ENCODE results near the gene CDH11.

CDH11 gene

GRCh38 chr16:65062736-65063583 lies 58.9 kb downstream of the CDH11 start:
- 75% methylated on average over 1 of the region's 8 CpGs for WGBS (ENCODE audit: insufficient coverage)
- H3K4me1 ChIP-seq (ENCODE audit: control extremely low read depth in 1 of 4, control insufficient read depth in 4 of 4, insufficient read depth in 4 of 4, low read length in 3 of 4), result no peaks in the 10 kb centered on the region
- DNase-seq, result no peak
- H3K27me3 ChIP-seq (replicated peaks in 2 of 5; ENCODE audit: control insufficient read depth in 4 of 5, insufficient read depth in 5 of 5, low read length in 4 of 5), result peaks cover 0 to 8% (median 4%) of the 10 kb centered on the region in 5 experiments
- ChIA-PET POLR2A (no interaction called here), CTCF (no interaction called here)
- no peaks in the 10 kb centered on the region for H3K36me3 ChIP-seq (ENCODE audit: control insufficient read depth in 4 of 4, insufficient read depth in 4 of 4, low read length in 3 of 4)
- H3K4me3 ChIP-seq (ENCODE audit: control insufficient read depth in 1 of 7, extremely low read depth in 1 of 7, insufficient read depth in 4 of 7, low read depth in 2 of 7, low read length in 6 of 7), result no peak overlapping the region
- H3K27ac ChIP-seq (ENCODE audit: insufficient read depth in 1 of 2, low read depth in 1 of 2, low read length in 2 of 2, poor library complexity in 1 of 2, severe bottlenecking in 2 of 2), result no peak overlapping the region
- peaks cover 0 to 2% (median 0%) of the 10 kb centered on the region in 5 experiments for H3K9me3 ChIP-seq (ENCODE audit: control extremely low read depth in 1 of 5, control insufficient read depth in 4 of 5, insufficient read depth in 2 of 5, low read depth in 1 of 5, low read length in 4 of 5)

GRCh38 chr16:65061935-65062518 lies 59.8 kb downstream of the CDH11 start:
- ChIA-PET CTCF (no interaction called here), POLR2A (no interaction called here)
- H3K27me3 ChIP-seq (replicated peaks in 2 of 5; ENCODE audit: control insufficient read depth in 4 of 5, insufficient read depth in 5 of 5, low read length in 4 of 5), result peaks cover 0 to 8% (median 4%) of the 10 kb centered on the region in 5 experiments
- H3K9me3 ChIP-seq (ENCODE audit: control extremely low read depth in 1 of 5, control insufficient read depth in 4 of 5, insufficient read depth in 2 of 5, low read depth in 1 of 5, low read length in 4 of 5), result peaks cover 0 to 2% (median 0%) of the 10 kb centered on the region in 5 experiments
- DNase-seq, result no peak
- 92% methylated on average over 3 of the region's 5 CpGs for WGBS (ENCODE audit: insufficient coverage)
- no peaks in the 10 kb centered on the region for H3K4me1 ChIP-seq (ENCODE audit: control extremely low read depth in 1 of 4, control insufficient read depth in 4 of 4, insufficient read depth in 4 of 4, low read length in 3 of 4)
- no peak overlapping the region for H3K4me3 ChIP-seq (ENCODE audit: control insufficient read depth in 1 of 7, extremely low read depth in 1 of 7, insufficient read depth in 4 of 7, low read depth in 2 of 7, low read length in 6 of 7)
- H3K27ac ChIP-seq (ENCODE audit: insufficient read depth in 1 of 2, low read depth in 1 of 2, low read length in 2 of 2, poor library complexity in 1 of 2, severe bottlenecking in 2 of 2), result no peak overlapping the region
- H3K36me3 ChIP-seq (ENCODE audit: control insufficient read depth in 4 of 4, insufficient read depth in 4 of 4, low read length in 3 of 4), result no peaks in the 10 kb centered on the region

GRCh38 chr16:65061263-65061662 lies 60.6 kb downstream of the CDH11 start:
- Histone ChIP-seq H3K27ac (ENCODE audit: insufficient read depth in 1 of 2, low read depth in 1 of 2, low read length in 2 of 2, poor library complexity in 1 of 2, severe bottlenecking in 2 of 2) (no peak overlapping the region), H3K27me3 (replicated peaks in 2 of 5; ENCODE audit: control insufficient read depth in 4 of 5, insufficient read depth in 5 of 5, low read length in 4 of 5) (peaks cover 0 to 8% (median 4%) of the 10 kb centered on the region in 5 experiments), H3K4me3 (ENCODE audit: control insufficient read depth in 1 of 7, extremely low read depth in 1 of 7, insufficient read depth in 4 of 7, low read depth in 2 of 7, low read length in 6 of 7) (no peak overlapping the region), H3K36me3 (ENCODE audit: control insufficient read depth in 4 of 4, insufficient read depth in 4 of 4, low read length in 3 of 4) (no peaks in the 10 kb centered on the region), H3K9me3 (ENCODE audit: control extremely low read depth in 1 of 5, control insufficient read depth in 4 of 5, insufficient read depth in 2 of 5, low read depth in 1 of 5, low read length in 4 of 5) (peaks cover 0 to 2% (median 0%) of the 10 kb centered on the region in 5 experiments), H3K4me1 (ENCODE audit: control extremely low read depth in 1 of 4, control insufficient read depth in 4 of 4, insufficient read depth in 4 of 4, low read length in 3 of 4) (no peaks in the 10 kb centered on the region)
- WGBS (ENCODE audit: insufficient coverage), result no CpG with 5 or more reads among the region's 3 CpGs
- DNase-seq, result no peak
- POLR2A ChIA-PET, result no interaction called here
- CTCF ChIA-PET, result no interaction called here

GRCh38 chr16:65059406-65059980 lies 62.4 kb downstream of the CDH11 start:
- no peak for DNase-seq
- POLR2A ChIA-PET, result no interaction called here
- Histone ChIP-seq H3K27ac (ENCODE audit: insufficient read depth in 1 of 2, low read depth in 1 of 2, low read length in 2 of 2, poor library complexity in 1 of 2, severe bottlenecking in 2 of 2) (no peak overlapping the region), H3K4me3 (ENCODE audit: control insufficient read depth in 1 of 7, extremely low read depth in 1 of 7, insufficient read depth in 4 of 7, low read depth in 2 of 7, low read length in 6 of 7) (no peak overlapping the region), H3K36me3 (ENCODE audit: control insufficient read depth in 4 of 4, insufficient read depth in 4 of 4, low read length in 3 of 4) (no peaks in the 10 kb centered on the region), H3K4me1 (ENCODE audit: control extremely low read depth in 1 of 4, control insufficient read depth in 4 of 4, insufficient read depth in 4 of 4, low read length in 3 of 4) (no peaks in the 10 kb centered on the region), H3K9me3 (ENCODE audit: control extremely low read depth in 1 of 5, control insufficient read depth in 4 of 5, insufficient read depth in 2 of 5, low read depth in 1 of 5, low read length in 4 of 5) (peaks cover 0 to 2% (median 0%) of the 10 kb centered on the region in 5 experiments), H3K27me3 (replicated peaks in 2 of 5; ENCODE audit: control insufficient read depth in 4 of 5, insufficient read depth in 5 of 5, low read length in 4 of 5) (peaks cover 0 to 8% (median 4%) of the 10 kb centered on the region in 5 experiments)
- CTCF ChIA-PET, result no interaction called here
- WGBS (ENCODE audit: insufficient coverage), result 33% methylated on average over 15 of the region's 15 CpGs

- no peaks in the 10 kb centered on the region for H3K4me1 ChIP-seq (ENCODE audit: control extremely low read depth in 1 of 4, control insufficient read depth in 4 of 4, insufficient read depth in 4 of 4, low read length in 3 of 4)
- peaks cover 0 to 2% (median 0%) of the 10 kb centered on the region in 5 experiments for H3K9me3 ChIP-seq (ENCODE audit: control extremely low read depth in 1 of 5, control insufficient read depth in 4 of 5, insufficient read depth in 2 of 5, low read depth in 1 of 5, low read length in 4 of 5)
- no peak overlapping the region for H3K4me3 ChIP-seq (ENCODE audit: control insufficient read depth in 1 of 7, extremely low read depth in 1 of 7, insufficient read depth in 4 of 7, low read depth in 2 of 7, low read length in 6 of 7)
- DNase-seq, result no peak
- CTCF ChIA-PET, result no interaction called here
- no peaks in the 10 kb centered on the region for H3K36me3 ChIP-seq (ENCODE audit: control insufficient read depth in 4 of 4, insufficient read depth in 4 of 4, low read length in 3 of 4)
- H3K27ac ChIP-seq (ENCODE audit: insufficient read depth in 1 of 2, low read depth in 1 of 2, low read length in 2 of 2, poor library complexity in 1 of 2, severe bottlenecking in 2 of 2), result no peak overlapping the region
- WGBS (ENCODE audit: insufficient coverage), result 60% methylated on average over 3 of the region's 3 CpGs
- POLR2A ChIA-PET, result no interaction called here
- peaks cover 0 to 8% (median 4%) of the 10 kb centered on the region in 5 experiments for H3K27me3 ChIP-seq (replicated peaks in 2 of 5; ENCODE audit: control insufficient read depth in 4 of 5, insufficient read depth in 5 of 5, low read length in 4 of 5)
Measured at GRCh38 chr16:65057184-65057583, 64.7 kb downstream of the CDH11 start.

GRCh38 chr16:65054457-65054856 lies 67.4 kb downstream of the CDH11 start:
- H3K4me3 ChIP-seq (ENCODE audit: control insufficient read depth in 1 of 7, extremely low read depth in 1 of 7, insufficient read depth in 4 of 7, low read depth in 2 of 7, low read length in 6 of 7), result no peak overlapping the region
- POLR2A ChIA-PET, result no interaction called here
- peaks cover 0 to 2% (median 0%) of the 10 kb centered on the region in 5 experiments for H3K9me3 ChIP-seq (ENCODE audit: control extremely low read depth in 1 of 5, control insufficient read depth in 4 of 5, insufficient read depth in 2 of 5, low read depth in 1 of 5, low read length in 4 of 5)
- H3K36me3 ChIP-seq (ENCODE audit: control insufficient read depth in 4 of 4, insufficient read depth in 4 of 4, low read length in 3 of 4), result no peaks in the 10 kb centered on the region
- no peak overlapping the region for H3K27ac ChIP-seq (ENCODE audit: insufficient read depth in 1 of 2, low read depth in 1 of 2, low read length in 2 of 2, poor library complexity in 1 of 2, severe bottlenecking in 2 of 2)
- CTCF ChIA-PET, result no interaction called here
- no peak for DNase-seq
- H3K4me1 ChIP-seq (ENCODE audit: control extremely low read depth in 1 of 4, control insufficient read depth in 4 of 4, insufficient read depth in 4 of 4, low read length in 3 of 4), result no peaks in the 10 kb centered on the region
- peaks cover 0 to 5% (median 0%) of the 10 kb centered on the region in 5 experiments for H3K27me3 ChIP-seq (replicated peaks in 2 of 5; ENCODE audit: control insufficient read depth in 4 of 5, insufficient read depth in 5 of 5, low read length in 4 of 5)
- WGBS (ENCODE audit: insufficient coverage), result 86% methylated on average over 1 of the region's 1 CpG

- WGBS (ENCODE audit: insufficient coverage), result 77% methylated on average over 3 of the region's 3 CpGs
- CTCF ChIA-PET, result no interaction called here
- no peak for DNase-seq
- H3K36me3 ChIP-seq (ENCODE audit: control insufficient read depth in 4 of 4, insufficient read depth in 4 of 4, low read length in 3 of 4), result no peaks in the 10 kb centered on the region
- H3K27ac ChIP-seq (ENCODE audit: insufficient read depth in 1 of 2, low read depth in 1 of 2, low read length in 2 of 2, poor library complexity in 1 of 2, severe bottlenecking in 2 of 2), result no peak overlapping the region
- H3K4me1 ChIP-seq (ENCODE audit: control extremely low read depth in 1 of 4, control insufficient read depth in 4 of 4, insufficient read depth in 4 of 4, low read length in 3 of 4), result no peaks in the 10 kb centered on the region
- no peaks in the 10 kb centered on the region for H3K27me3 ChIP-seq (replicated peaks in 2 of 5; ENCODE audit: control insufficient read depth in 4 of 5, insufficient read depth in 5 of 5, low read length in 4 of 5)
- no peak overlapping the region for H3K4me3 ChIP-seq (ENCODE audit: control insufficient read depth in 1 of 7, extremely low read depth in 1 of 7, insufficient read depth in 4 of 7, low read depth in 2 of 7, low read length in 6 of 7)
- POLR2A ChIA-PET, result no interaction called here
- no peaks in the 10 kb centered on the region for H3K9me3 ChIP-seq (ENCODE audit: control extremely low read depth in 1 of 5, control insufficient read depth in 4 of 5, insufficient read depth in 2 of 5, low read depth in 1 of 5, low read length in 4 of 5)
Measured at GRCh38 chr16:65049679-65050078, 72.2 kb downstream of the CDH11 start.

Data from common myeloid progenitor, CD34-positive (primary cell).